HEK293 (cell line): ENCODE measurements around the gene SOX6.

Experiments
- CTCF ChIA-PET: fragments of 350-600 bp; formaldehyde crosslinking; extraction: SDS; loops from one replicate; lab custom pipeline; 2021; ENCODE audit warnings: antibody characterized with exemption; lab: Yijun Ruan, JAX
- POLR2A ChIA-PET: fragments of 300-600 bp; formaldehyde crosslinking; extraction: SDS; loops from one replicate; lab custom pipeline; 2020; ENCODE audit warnings: antibody characterized with exemption, inconsistent platforms; lab: Yijun Ruan, JAX
- H3K27ac ChIP-seq: fragments of 200-500 bp; sonication (Bioruptor generic); 2 replicates; pipeline ENCODE4 v1.5.1; 2014; ENCODE audit warnings: low read depth, low read length, control low read depth, inconsistent platforms; ENCODE audit errors: extremely low read depth
- H3K36me3 ChIP-seq, 2 experiments: fragments of 200-500 bp in 1 of 2; sonication (Bioruptor generic) in 1 of 2; 1 replicate in 1 of 2; 2 replicates in 1 of 2; pipeline ENCODE4 v1.5.1; 2014 to 2017; ENCODE audit warnings: inconsistent platforms in 2 of 2, low read length in 2 of 2; ENCODE audit not compliant: control insufficient read depth in 2 of 2, insufficient read depth in 1 of 2
- H3K4me1 ChIP-seq: fragments of 200-500 bp; sonication (Bioruptor generic); 2 replicates; pipeline ENCODE4 v1.5.1; 2014; ENCODE audit warnings: mild to moderate bottlenecking, low read length, inconsistent platforms; ENCODE audit not compliant: control insufficient read depth, insufficient read depth
- H3K4me3 ChIP-seq: 2 replicates; pipeline ENCODE4 v1.5.1; 2011; ENCODE audit warnings: low read depth, mild to moderate bottlenecking, control low read depth, low read length, moderate library complexity
- H3K9me3 ChIP-seq: fragments of 200-500 bp; sonication (Bioruptor generic); 2 replicates; pipeline ENCODE4 v1.5.1; 2014; ENCODE audit warnings: low read depth, low read length, inconsistent platforms; ENCODE audit not compliant: control insufficient read depth, insufficient read depth
- ATF2 ChIP-seq: fragments of 450-650 bp; formaldehyde crosslinking; IDR thresholded peaks from 2 replicates; pipeline ENCODE4 v1.5.1; 2016; ENCODE audit warnings: missing biosample characterization, missing genetic modification characterization, low read depth
- CTCF ChIP-seq: fragments of 450-650 bp; formaldehyde crosslinking; IDR thresholded peaks from 2 replicates; pipeline ENCODE4 v1.5.1; 2016; ENCODE audit warnings: missing biosample characterization, missing genetic modification characterization
- GFI1B ChIP-seq: fragments of 450-650 bp; formaldehyde crosslinking; IDR thresholded peaks from 2 replicates; pipeline ENCODE4 v1.5.1; 2016; ENCODE audit warnings: missing biosample characterization, missing genetic modification characterization
- HOXA7 ChIP-seq: sonication (generic); formaldehyde crosslinking; IDR thresholded peaks from 2 replicates; pipeline ENCODE4 v1.8.1; 2022; ENCODE audit warnings: missing genetic modification reagents, borderline replicate concordance
- KLF17 ChIP-seq: fragments of 450-650 bp; formaldehyde crosslinking; IDR thresholded peaks from 2 replicates; pipeline ENCODE4 v1.5.1; 2016; ENCODE audit warnings: missing biosample characterization, missing genetic modification characterization
- PATZ1 ChIP-seq: fragments of 450-650 bp; formaldehyde crosslinking; IDR thresholded peaks from 2 replicates; pipeline ENCODE4 v1.5.1; 2016; ENCODE audit warnings: missing biosample characterization, missing genetic modification characterization
- PRDM1 ChIP-seq: fragments of 450-650 bp; formaldehyde crosslinking; IDR thresholded peaks from 2 replicates; pipeline ENCODE4; 2016; ENCODE audit warnings: missing biosample characterization, missing genetic modification characterization
- SP3 ChIP-seq: fragments of 450-650 bp; formaldehyde crosslinking; IDR thresholded peaks from 2 replicates; pipeline ENCODE4 v1.5.1; 2016; ENCODE audit warnings: missing biosample characterization, missing genetic modification characterization
- TRIM28 ChIP-seq: IDR thresholded peaks from 2 replicates; pipeline ENCODE4 v1.6.1; 2011; ENCODE audit warnings: low read length, control low read depth, borderline replicate concordance
- ZBTB1 ChIP-seq: fragments of 450-650 bp; formaldehyde crosslinking; IDR thresholded peaks from 2 replicates; pipeline ENCODE4 v1.5.1; 2016; ENCODE audit warnings: missing biosample characterization, missing genetic modification characterization
- ZBTB17 ChIP-seq: fragments of 450-650 bp; formaldehyde crosslinking; IDR thresholded peaks from 2 replicates; pipeline ENCODE4 v1.5.1; 2016; ENCODE audit warnings: missing biosample characterization, missing genetic modification characterization
- ZIC2 ChIP-seq: fragments of 450-650 bp; formaldehyde crosslinking; IDR thresholded peaks from 2 replicates; pipeline ENCODE4 v1.5.1; 2016; ENCODE audit warnings: missing biosample characterization, missing genetic modification characterization
- ZNF121 ChIP-seq: fragments of 450-650 bp; formaldehyde crosslinking; IDR thresholded peaks from 2 replicates; pipeline ENCODE4 v1.5.1; 2016; ENCODE audit warnings: missing biosample characterization, missing genetic modification characterization
- ZNF214 ChIP-seq: fragments of 450-650 bp; formaldehyde crosslinking; IDR thresholded peaks from 2 replicates; pipeline ENCODE4 v1.5.1; 2017; ENCODE audit warnings: missing biosample characterization, mild to moderate bottlenecking, missing genetic modification characterization, borderline replicate concordance
- ZNF248 ChIP-seq: fragments of 450-650 bp; formaldehyde crosslinking; IDR thresholded peaks from 2 replicates; pipeline ENCODE4 v1.5.1; 2017; ENCODE audit warnings: missing biosample characterization, missing genetic modification characterization
- ZNF280D ChIP-seq: fragments of 450-650 bp; formaldehyde crosslinking; IDR thresholded peaks from 2 replicates; pipeline ENCODE4 v1.5.1; 2016; ENCODE audit warnings: missing biosample characterization, missing genetic modification characterization
- ZNF529 ChIP-seq: fragments of 450-650 bp; formaldehyde crosslinking; IDR thresholded peaks from 2 replicates; pipeline ENCODE4 v1.5.1; 2017; ENCODE audit warnings: missing genetic modification characterization, missing biosample characterization; ENCODE audit not compliant: insufficient replicate concordance
- ZNF639 ChIP-seq: fragments of 450-650 bp; formaldehyde crosslinking; IDR thresholded peaks from 2 replicates; pipeline ENCODE4 v1.5.1; 2016; ENCODE audit warnings: missing biosample characterization, missing genetic modification characterization
- ZNF747 ChIP-seq: fragments of 450-650 bp; formaldehyde crosslinking; IDR thresholded peaks from 2 replicates; pipeline ENCODE4 v1.5.1; 2016; ENCODE audit warnings: missing biosample characterization, missing genetic modification characterization
- ZNF76 ChIP-seq: fragments of 450-650 bp; formaldehyde crosslinking; IDR thresholded peaks from 2 replicates; pipeline ENCODE4; 2016; ENCODE audit warnings: low read depth, missing biosample characterization, missing genetic modification characterization, borderline replicate concordance
- ZNF776 ChIP-seq: fragments of 450-650 bp; formaldehyde crosslinking; IDR thresholded peaks from 2 replicates; pipeline ENCODE4 v1.5.0; 2017; ENCODE audit warnings: missing biosample characterization, missing genetic modification characterization, borderline replicate concordance
- ZNF792 ChIP-seq: fragments of 450-650 bp; formaldehyde crosslinking; IDR thresholded peaks from 2 replicates; pipeline ENCODE4 v1.5.1; 2016; ENCODE audit warnings: missing biosample characterization, missing genetic modification characterization
- ZSCAN4 ChIP-seq: fragments of 450-650 bp; formaldehyde crosslinking; IDR thresholded peaks from 2 replicates; pipeline ENCODE4 v1.5.1; 2017; ENCODE audit warnings: missing biosample characterization, missing genetic modification characterization

The SOX6 gene

GRCh38 chr11:15958910-15959309, 397.4 kb downstream of the SOX6 start (continued):
- TF ChIP-seq ZNF747 (no peak), PRDM1 (tag by site-specific recombination) (no peak), HOXA7 (CRISPR knock-in tag) (no peak)

GRCh38 chr11:15957234-15957633, 399.1 kb downstream of the SOX6 start:
- H3K4me3 ChIP-seq, result no peak overlapping the region
- no peaks in the 10 kb centered on the region for H3K9me3 ChIP-seq
- TF ChIP-seq ZNF776 (tag by site-specific recombination) (no peak), ZNF121 (no peak), ZBTB1 (no peak), ZNF280D (tag by site-specific recombination) (no peak), KLF17 (tag by site-specific recombination) (no peak), ZNF214 (tag by site-specific recombination) (no peak), ZNF639 (no peak), CTCF (tag by site-specific recombination) (no peak), ZNF76 (tag by site-specific recombination) (no peak), ZBTB17 (tag by site-specific recombination) (no peak), ZNF248 (no peak), ZSCAN4 (tag by site-specific recombination) (no peak), SP3 (tag by site-specific recombination) (no peak), ATF2 (no peak), PATZ1 (tag by site-specific recombination) (no peak), ZNF792 (tag by site-specific recombination) (no peak), ZIC2 (tag by site-specific recombination) (no peak), GFI1B (tag by site-specific recombination) (no peak), TRIM28 (no peak), ZNF529 (tag by site-specific recombination) (no peak)
- H3K36me3 ChIP-seq, result no peaks in the 10 kb centered on the region
- no peak overlapping the region for H3K27ac ChIP-seq
- H3K4me1 ChIP-seq, result no peaks in the 10 kb centered on the region
- ChIA-PET CTCF (no interaction called here), POLR2A (no interaction called here)
